22Rv1 (cell line): Measurements from ENCODE around the gene KIAA1217.

Experiments used
- H3K27ac ChIP-seq: fragments of 450-650 bp; 2 replicates; pipeline ENCODE4 v1.5.1; 2017
- ZFX ChIP-seq: fragments of 450-650 bp; IDR thresholded peaks from 2 replicates; pipeline ENCODE4 v1.6.1; 2017; ENCODE audit warnings: antibody characterized with exemption, borderline replicate concordance
- TF ChIP-seq, protein P1 (sequence below): fragments of 450-650 bp; IDR thresholded peaks from 2 replicates; pipeline ENCODE4 v1.5.1; 2017; ENCODE audit warnings: mild to moderate bottlenecking

KIAA1217 gene

DNA sequence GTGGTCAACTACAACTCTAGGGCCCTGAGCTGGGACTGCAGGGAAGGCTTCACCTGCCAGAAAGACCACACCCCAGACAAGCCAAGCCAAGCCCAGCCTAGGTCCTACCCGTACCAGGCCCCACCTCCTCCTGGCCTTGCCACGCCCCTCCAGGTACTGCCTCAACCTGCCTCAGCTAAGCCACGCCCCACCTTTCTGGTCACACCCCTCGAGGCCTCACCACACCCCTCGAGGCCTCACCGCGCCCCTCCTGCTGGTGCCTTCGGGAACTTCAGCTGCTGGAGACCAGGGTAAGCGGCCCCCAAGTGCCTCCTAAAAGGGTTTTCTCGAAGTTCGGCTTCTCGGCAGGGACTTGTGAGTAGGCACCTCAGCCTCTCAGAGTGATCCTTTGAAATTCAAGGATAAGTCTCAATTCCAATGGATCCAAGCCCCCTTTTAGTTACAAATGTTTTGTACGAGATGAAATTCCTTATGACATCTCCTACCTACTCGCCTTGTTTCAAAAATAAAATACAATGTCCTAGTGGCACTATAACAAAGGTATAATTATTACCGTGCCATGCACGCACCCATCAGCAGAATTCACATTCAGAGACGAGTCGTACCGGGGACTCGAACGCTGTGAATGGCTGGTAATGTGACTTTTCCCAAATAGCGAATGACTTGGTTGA lies 343.5 kb downstream of the KIAA1217 start:
- TF ChIP-seq, protein P1, sequence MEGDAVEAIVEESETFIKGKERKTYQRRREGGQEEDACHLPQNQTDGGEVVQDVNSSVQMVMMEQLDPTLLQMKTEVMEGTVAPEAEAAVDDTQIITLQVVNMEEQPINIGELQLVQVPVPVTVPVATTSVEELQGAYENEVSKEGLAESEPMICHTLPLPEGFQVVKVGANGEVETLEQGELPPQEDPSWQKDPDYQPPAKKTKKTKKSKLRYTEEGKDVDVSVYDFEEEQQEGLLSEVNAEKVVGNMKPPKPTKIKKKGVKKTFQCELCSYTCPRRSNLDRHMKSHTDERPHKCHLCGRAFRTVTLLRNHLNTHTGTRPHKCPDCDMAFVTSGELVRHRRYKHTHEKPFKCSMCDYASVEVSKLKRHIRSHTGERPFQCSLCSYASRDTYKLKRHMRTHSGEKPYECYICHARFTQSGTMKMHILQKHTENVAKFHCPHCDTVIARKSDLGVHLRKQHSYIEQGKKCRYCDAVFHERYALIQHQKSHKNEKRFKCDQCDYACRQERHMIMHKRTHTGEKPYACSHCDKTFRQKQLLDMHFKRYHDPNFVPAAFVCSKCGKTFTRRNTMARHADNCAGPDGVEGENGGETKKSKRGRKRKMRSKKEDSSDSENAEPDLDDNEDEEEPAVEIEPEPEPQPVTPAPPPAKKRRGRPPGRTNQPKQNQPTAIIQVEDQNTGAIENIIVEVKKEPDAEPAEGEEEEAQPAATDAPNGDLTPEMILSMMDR = peak; percentile 82
- TF ChIP-seq ZFX = no peak
- no peak overlapping the region for H3K27ac ChIP-seq

DNA sequence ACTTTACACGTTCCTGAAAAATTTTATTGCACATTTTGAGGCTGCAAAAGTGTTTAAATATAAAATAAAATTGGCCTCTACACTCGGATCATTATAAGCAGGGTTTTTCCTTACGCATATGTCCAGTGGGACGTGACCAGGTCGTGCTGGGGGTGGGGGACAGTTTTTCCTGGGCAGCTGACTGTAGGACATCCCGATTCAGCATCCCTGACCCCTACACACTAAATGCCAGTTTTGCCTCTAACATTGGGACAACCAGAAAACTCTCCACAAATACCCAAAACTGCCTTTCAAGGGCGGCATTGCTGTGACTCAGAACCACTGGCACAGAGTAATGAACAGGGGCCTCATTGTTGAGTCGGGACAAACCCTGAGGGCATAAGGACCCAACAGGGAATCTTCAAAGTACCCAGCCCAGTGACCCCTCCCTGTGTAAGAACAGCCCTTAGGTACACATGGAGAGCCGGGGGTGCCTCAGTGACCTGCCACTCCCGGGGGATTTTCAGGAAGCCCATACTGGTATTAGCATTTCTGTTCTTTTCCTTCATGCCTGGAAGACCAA lies 344.2 kb downstream of the KIAA1217 start:
- TF ChIP-seq, protein P1 = no peak
- TF ChIP-seq ZFX = no peak
- no peak overlapping the region for H3K27ac ChIP-seq

DNA sequence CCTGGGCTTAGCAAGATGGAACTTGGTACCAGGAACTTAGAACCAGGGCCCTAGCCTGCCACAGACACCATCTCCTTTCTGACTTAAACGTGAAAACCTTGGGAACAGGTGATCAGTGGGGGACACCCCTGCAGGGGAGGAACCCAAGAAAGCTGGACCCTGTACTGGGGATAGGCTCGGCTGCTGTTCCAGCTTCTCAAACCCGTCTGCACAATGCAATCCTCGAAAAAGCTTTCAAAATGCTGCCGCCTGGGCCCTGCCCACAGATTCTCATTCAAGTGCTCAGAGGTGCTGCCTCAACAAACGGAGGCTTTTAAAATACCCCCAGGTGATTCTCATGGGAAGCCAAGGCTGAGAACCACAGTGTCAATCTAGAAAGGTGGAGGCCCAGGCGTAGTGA lies 345.1 kb downstream of the KIAA1217 start:
- TF ChIP-seq, protein P1 = no peak
- no peak for TF ChIP-seq ZFX
- H3K27ac ChIP-seq = no peak overlapping the region

DNA sequence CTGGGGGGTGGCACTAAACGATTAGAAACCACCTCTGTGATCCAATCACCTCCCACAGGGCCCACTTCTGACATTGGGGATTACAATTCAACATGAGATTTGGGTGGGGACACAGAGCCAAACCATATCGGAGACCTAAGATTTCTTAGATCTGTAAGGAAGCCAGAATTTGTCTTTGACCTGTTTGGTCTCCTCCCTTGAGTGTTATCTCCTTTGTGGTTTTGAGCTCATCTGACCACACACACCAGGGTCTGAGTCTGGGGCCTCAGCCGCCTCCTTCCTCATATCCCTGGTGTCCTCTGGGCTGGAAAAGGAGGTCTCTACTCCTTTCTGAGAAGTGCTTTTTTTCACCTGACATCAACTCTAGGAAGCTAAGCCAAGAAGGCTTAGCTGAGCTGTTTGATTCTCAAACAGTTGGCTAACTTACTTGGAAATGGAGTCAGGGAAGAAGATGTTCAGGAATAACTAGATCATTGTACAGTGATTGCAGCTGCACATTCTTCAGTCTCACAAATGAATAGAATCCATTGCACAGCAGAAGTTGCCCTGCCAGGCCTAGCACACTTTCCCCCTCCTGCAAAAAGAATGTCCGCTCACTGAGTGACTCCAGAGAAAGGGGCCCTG lies 347.3 kb downstream of the KIAA1217 start:
- H3K27ac ChIP-seq = no peak overlapping the region
- TF ChIP-seq, protein P1 = no peak
- TF ChIP-seq ZFX = no peak

DNA sequence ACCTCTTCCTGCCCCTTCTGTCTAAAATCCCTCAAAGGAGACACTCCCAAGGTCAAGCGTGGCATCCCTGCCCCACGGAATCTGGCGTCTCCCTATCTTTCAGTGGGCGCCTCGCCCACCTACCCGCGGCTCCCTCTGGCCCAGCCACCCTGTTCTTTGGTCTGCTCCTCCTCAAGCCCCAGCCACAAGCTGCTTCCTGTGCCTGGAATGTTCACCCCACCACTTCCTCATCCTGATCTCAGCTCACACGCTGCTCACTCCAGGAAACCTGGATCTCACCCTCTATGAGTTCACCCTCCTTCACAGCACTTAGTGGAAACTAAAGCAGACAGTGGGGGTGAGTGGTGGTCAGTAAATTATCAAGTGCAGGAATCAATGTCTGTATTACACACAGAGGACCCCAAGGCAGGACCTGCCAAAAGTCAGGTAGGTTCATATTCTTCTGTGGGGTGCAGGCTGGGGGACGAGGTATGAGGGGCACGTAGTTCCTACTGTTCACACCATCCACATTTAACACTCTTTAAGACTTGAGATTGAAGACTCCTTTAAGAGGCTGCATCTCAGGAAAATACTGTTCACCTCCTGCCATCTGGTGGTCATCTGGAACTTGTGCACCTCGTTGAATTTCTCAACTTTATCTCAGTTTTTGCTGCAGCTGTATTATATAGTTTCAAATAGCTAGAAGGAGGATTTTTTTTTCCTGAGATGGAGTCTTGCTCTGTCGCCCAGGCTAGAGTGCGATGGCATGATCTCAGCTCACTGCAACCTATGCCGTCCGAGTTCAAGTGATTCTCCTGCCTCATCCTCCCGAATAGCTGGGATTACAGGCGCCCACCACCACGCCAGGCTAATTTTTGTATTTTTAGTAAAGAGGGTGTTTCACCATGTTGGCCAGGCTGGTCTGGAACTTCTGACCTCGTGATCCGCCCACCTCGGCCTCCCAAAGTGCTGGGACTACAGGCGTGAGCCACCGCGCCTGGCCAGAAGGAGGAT lies 348.1 kb downstream of the KIAA1217 start:
- TF ChIP-seq ZFX = no peak
- TF ChIP-seq, protein P1 = peak; percentile 82
- H3K27ac ChIP-seq = no peak overlapping the region

DNA sequence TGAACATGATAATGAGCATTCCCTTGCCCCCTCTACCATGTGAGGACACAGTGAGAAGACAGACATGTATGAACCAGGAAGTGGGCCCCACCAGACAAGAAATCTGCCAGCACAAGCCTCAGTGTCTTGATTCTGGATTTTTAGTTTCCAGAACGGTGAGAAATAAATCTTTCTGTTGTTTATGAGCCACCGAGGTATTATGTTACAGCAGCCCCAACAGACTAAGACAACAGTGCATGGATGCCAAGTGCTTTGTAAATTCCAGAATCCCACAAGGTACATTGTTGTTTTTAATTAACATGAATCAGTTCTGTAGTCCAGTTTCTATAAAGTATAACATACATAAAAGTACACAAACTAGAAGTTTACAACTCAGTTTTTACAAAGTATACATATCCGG lies 352.5 kb downstream of the KIAA1217 start:
- no peak overlapping the region for H3K27ac ChIP-seq
- TF ChIP-seq, protein P1 = no peak
- TF ChIP-seq ZFX = no peak
